Loucy (cell line): ENCODE data around the gene ACSS3.

Source experiments
- H2AFZ ChIP-seq: fragments of 200-600 bp; sonication (generic); 2 replicates; pipeline ENCODE4 v1.6.0; 2016; ENCODE audit warnings: antibody characterized with exemption, mild to moderate bottlenecking, low read length, moderate library complexity
- H3F3A ChIP-seq: fragments of 200-600 bp; 2 replicates; pipeline ENCODE4 v1.6.0; 2016; ENCODE audit warnings: antibody characterized with exemption, low read depth, mild to moderate bottlenecking
- H3K27me3 ChIP-seq: fragments of 200-600 bp; sonication (generic); 2 replicates; pipeline ENCODE4 v1.6.1; 2014; ENCODE audit warnings: low read length, mild to moderate bottlenecking; ENCODE audit not compliant: insufficient read depth, poor library complexity, severe bottlenecking
- H3K36me3 ChIP-seq: fragments of 200-600 bp; sonication (generic); 2 replicates; pipeline ENCODE4 v1.6.1; 2016; ENCODE audit warnings: low read length; ENCODE audit not compliant: insufficient read depth
- H3K4me1 ChIP-seq: fragments of 200-600 bp; sonication (generic); 2 replicates; pipeline ENCODE4 v1.5.1; 2014; ENCODE audit warnings: low read length, mild to moderate bottlenecking; ENCODE audit not compliant: insufficient read depth, poor library complexity, severe bottlenecking
- H3K4me2 ChIP-seq: fragments of 200-600 bp; sonication (generic); 2 replicates; pipeline ENCODE4 v1.6.0; 2014; ENCODE audit warnings: antibody characterized with exemption, low read length, low read depth, mild to moderate bottlenecking; ENCODE audit not compliant: poor library complexity, severe bottlenecking
- H3K4me3 ChIP-seq: fragments of 200-600 bp; sonication (generic); 2 replicates; pipeline ENCODE4 v1.5.1; 2014; ENCODE audit warnings: low read length, mild to moderate bottlenecking, mixed read lengths; ENCODE audit not compliant: poor library complexity, severe bottlenecking
- H3K79me2 ChIP-seq: fragments of 200-600 bp; sonication (generic); 2 replicates; pipeline ENCODE4 v1.6.1; 2014; ENCODE audit warnings: low read length; ENCODE audit not compliant: insufficient read depth
- H3K9ac ChIP-seq: fragments of 200-600 bp; sonication (generic); 2 replicates; pipeline ENCODE4 v1.6.0; 2014; ENCODE audit warnings: mild to moderate bottlenecking, low read depth, low read length, moderate library complexity; ENCODE audit not compliant: poor library complexity, severe bottlenecking
- H3K9me2 ChIP-seq: fragments of 200-600 bp; sonication (generic); replicated peaks from 2 replicates; pipeline ENCODE4 v1.6.1; 2016; ENCODE audit warnings: low read depth, low read length, mixed read lengths
- H3K9me3 ChIP-seq: fragments of 200-600 bp; sonication (generic); 2 replicates; pipeline ENCODE4 v1.6.1; 2014; ENCODE audit warnings: mild to moderate bottlenecking, antibody characterized with exemption, low read length, low read depth; ENCODE audit not compliant: insufficient read depth
- H4K20me1 ChIP-seq: fragments of 200-600 bp; sonication (generic); 2 replicates; pipeline ENCODE4 v1.6.0; 2014; ENCODE audit warnings: antibody characterized with exemption, low read length, mild to moderate bottlenecking; ENCODE audit not compliant: insufficient read depth, poor library complexity, severe bottlenecking
- CTCF ChIP-seq: fragments of 200-600 bp; sonication (generic); conservative IDR thresholded peaks from 2 replicates; pipeline ENCODE4 v1.5.1; 2014; ENCODE audit warnings: mild to moderate bottlenecking, antibody characterized with exemption, low read length
- EZH2phosphoT487 ChIP-seq: fragments of 200-600 bp; IDR thresholded peaks from 2 replicates; pipeline ENCODE4 v1.6.1; 2018; ENCODE audit warnings: antibody characterized with exemption, mild to moderate bottlenecking, moderate library complexity, borderline replicate concordance

ACSS3 gene

DNA sequence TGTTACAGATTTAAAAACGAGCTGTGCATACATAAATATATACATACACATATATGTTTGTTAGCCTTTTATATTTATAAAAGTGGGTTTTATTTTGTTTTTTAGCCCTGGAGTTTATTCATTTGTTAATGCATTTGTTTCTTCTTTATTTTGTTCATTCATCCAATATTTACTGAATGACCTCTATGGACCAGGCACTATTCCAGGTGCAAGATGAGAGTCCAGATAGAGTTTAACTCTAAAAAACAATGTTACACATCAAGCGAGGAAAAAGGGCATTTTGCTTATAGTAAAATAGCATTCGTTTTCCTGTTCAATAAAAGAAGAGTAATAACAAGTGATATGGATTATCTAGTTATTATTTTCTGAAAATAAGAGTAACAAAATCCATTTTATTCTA, 14.2 kb downstream of the ACSS3 start:
- no peak overlapping the region for H3K4me2 ChIP-seq
- no peaks in the 10 kb centered on the region for H3K79me2 ChIP-seq
- no peaks in the 10 kb centered on the region for H4K20me1 ChIP-seq
- H3K36me3 ChIP-seq = no peaks in the 10 kb centered on the region
- H3K9ac ChIP-seq = no peak overlapping the region
- H3K9me3 ChIP-seq = no peaks in the 10 kb centered on the region
- no peak overlapping the region for H2AFZ ChIP-seq
- no peaks in the 10 kb centered on the region for H3K9me2 ChIP-seq
- H3K27me3 ChIP-seq = no peaks in the 10 kb centered on the region
- TF ChIP-seq CTCF (no peak), EZH2phosphoT487 (no peak)
- no peaks in the 10 kb centered on the region for H3K4me1 ChIP-seq
- no peaks in the 10 kb centered on the region for H3F3A ChIP-seq
- no peak overlapping the region for H3K4me3 ChIP-seq

DNA sequence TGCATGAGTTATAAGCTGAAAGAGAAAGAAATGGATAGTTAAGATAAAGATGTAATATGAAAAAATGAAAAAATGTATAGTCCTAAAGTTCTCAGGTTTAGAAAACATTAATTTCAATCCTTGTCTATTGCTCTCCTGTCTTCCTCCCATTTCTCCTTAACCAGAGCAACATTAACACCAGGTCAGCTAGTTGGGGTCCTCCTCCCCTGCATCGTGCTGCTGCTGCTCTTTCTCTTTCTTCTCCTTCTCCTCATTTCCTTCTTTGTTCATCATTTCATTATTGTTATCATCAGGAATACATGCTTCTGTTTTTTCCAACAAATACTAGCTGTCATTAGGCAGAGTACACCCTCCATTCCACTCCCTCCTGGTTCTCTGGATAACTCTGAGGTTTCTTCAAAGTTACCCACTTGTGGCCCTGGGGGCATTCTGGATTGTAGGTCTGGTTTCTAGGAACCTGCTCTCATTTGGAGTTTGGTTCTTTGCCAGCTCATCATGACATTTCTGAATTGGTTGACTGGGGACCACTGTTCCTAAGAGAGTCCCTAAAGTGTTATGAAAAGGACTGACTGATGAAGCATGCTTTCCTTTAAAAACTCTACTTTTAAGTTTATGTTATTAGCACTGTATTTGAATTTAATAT, 17.0 kb downstream of the ACSS3 start:
- no peak overlapping the region for H3K9ac ChIP-seq
- H3K9me2 ChIP-seq = no peaks in the 10 kb centered on the region
- H3K4me2 ChIP-seq = no peak overlapping the region
- H3F3A ChIP-seq = no peaks in the 10 kb centered on the region
- no peak overlapping the region for H3K4me3 ChIP-seq
- H2AFZ ChIP-seq = no peak overlapping the region
- TF ChIP-seq CTCF = no peak
- TF ChIP-seq EZH2phosphoT487 = no peak
- no peaks in the 10 kb centered on the region for H3K79me2 ChIP-seq
- no peaks in the 10 kb centered on the region for H3K27me3 ChIP-seq
- no peaks in the 10 kb centered on the region for H3K4me1 ChIP-seq
- H3K9me3 ChIP-seq = no peaks in the 10 kb centered on the region
- no peaks in the 10 kb centered on the region for H4K20me1 ChIP-seq
- no peaks in the 10 kb centered on the region for H3K36me3 ChIP-seq

DNA sequence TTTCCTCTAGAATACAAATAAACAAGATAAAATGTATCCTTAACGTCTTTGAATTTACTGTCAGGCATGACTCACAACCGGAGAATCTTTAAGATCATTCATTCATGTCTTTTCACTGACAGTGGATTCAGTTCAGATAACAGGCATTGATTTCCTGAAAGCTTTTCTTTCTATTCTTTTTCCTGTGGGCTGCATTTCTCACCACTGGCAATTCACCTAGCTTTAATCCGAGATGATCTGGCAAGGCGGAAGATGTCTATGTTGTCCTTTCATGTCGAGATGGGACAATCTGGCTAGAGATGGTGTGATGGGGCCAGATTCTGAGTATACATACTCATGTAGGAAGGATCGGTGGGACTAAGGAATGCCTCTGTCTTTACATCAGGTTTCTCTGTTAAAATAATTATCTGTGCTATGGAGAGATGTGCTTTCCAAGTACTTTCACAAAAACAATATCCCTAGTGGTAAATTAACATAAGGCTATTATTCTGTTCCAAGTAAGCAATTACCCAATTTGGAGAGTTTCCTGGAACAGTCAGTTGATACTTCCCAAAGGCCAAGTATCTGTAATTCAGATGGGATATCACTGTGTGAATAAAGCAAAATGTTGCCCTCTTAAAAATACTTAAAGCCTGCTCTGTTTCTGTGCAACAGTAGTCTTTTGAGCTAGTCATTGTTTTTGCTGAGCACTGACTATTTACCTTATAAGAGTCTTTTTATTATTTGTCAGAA, 17.8 kb downstream of the ACSS3 start:
- no peaks in the 10 kb centered on the region for H3K9me2 ChIP-seq
- no peak overlapping the region for H3K9ac ChIP-seq
- H3K36me3 ChIP-seq = no peaks in the 10 kb centered on the region
- H3K27me3 ChIP-seq = no peaks in the 10 kb centered on the region
- no peaks in the 10 kb centered on the region for H3K4me1 ChIP-seq
- H3K79me2 ChIP-seq = no peaks in the 10 kb centered on the region
- no peaks in the 10 kb centered on the region for H3K9me3 ChIP-seq
- TF ChIP-seq EZH2phosphoT487 = no peak
- no peak for TF ChIP-seq CTCF
- no peak overlapping the region for H3K4me2 ChIP-seq
- H4K20me1 ChIP-seq = no peaks in the 10 kb centered on the region
- no peaks in the 10 kb centered on the region for H3F3A ChIP-seq
- H2AFZ ChIP-seq = no peak overlapping the region
- no peak overlapping the region for H3K4me3 ChIP-seq
